Erythroblast (primary cell): ENCODE data around the gene LARP1.
"Not testable (repeated sequence)": the region's sequence is repeated elsewhere in the genome, so short reads cannot be mapped to it uniquely, and the experiment has no call there.

ENCODE experiments used
- GATA1 ChIP-seq: IDR thresholded peaks from 2 replicates; pipeline ENCODE4 v1.6.1; 2011; ENCODE audit warnings: low read depth, mild to moderate bottlenecking, control low read depth, low read length, moderate library complexity
- POLR2A ChIP-seq: IDR thresholded peaks from 2 replicates; pipeline ENCODE4 v1.6.1; 2011; ENCODE audit warnings: mild to moderate bottlenecking, low read length

GRCh38 chr5:154750641-154751040 is 4.5 kb upstream of the LARP1 start:
- not testable (repeated sequence) for TF ChIP-seq POLR2A, GATA1
